ENCODE measurements around the gene GPC2. TPM values are rescaled to one million over a fixed set of nuclear protein-coding genes. Genes with fewer than 3 reads are reported as not detected.

Gene GPC2
- polyA plus RNA-seq, 1 donor (not counting 4 experiments of a cell fraction or from before 2014, with no cell fraction given) = 0.55 TPM

GRCh38 chr7:100171087-100171681 is 6.0 kb downstream of the GPC2 start:
- H3K9me3 ChIP-seq (ENCODE audit: control insufficient read depth, low read depth, low read length) = no peaks in the 10 kb centered on the region
- H3K79me2 ChIP-seq (ENCODE audit: control insufficient read depth, insufficient read depth, low read length) = no peaks in the 10 kb centered on the region
- H3K27me3 ChIP-seq (ENCODE audit: control insufficient read depth, extremely low read depth, insufficient read depth, low read length) = peaks cover 14% of the 10 kb centered on the region
- no peak overlapping the region for H3K27ac ChIP-seq (ENCODE audit: control insufficient read depth, insufficient read depth, low read length)
- no peak overlapping the region for H3K9ac ChIP-seq (ENCODE audit: control insufficient read depth, extremely low read depth, insufficient read depth, low read length)
- peak overlapping the region; percentile 42 for H3K4me2 ChIP-seq (ENCODE audit: control insufficient read depth, extremely low read depth, insufficient read depth, low read depth, low read length)
- peaks cover 15% of the 10 kb centered on the region for H3K4me1 ChIP-seq (ENCODE audit: control insufficient read depth, extremely low read depth, insufficient read depth, low read length)
- peak overlapping the region; percentile 19 to 39 (median 35) for H3K4me3 ChIP-seq (ENCODE audit: control insufficient read depth in 2 of 3, extremely low read depth in 1 of 3, insufficient read depth in 2 of 3, low read depth in 1 of 3, low read length in 3 of 3)
- no peak for TF ChIP-seq CTCF (optimal IDR thresholded peaks at IDR 0.05 in 1 of 3, IDR thresholded peaks at IDR 0.05 in 1 of 3, conservative IDR thresholded peaks at IDR 0.05 in 1 of 3; ENCODE audit: extremely low read depth in 1 of 3, insufficient read depth in 2 of 3, low read length in 3 of 3)
- no peak for TF ChIP-seq EZH2 (IDR thresholded peaks at IDR 0.05; ENCODE audit: low read length)
- peak overlapping the region; percentile 6 for H2AFZ ChIP-seq (ENCODE audit: control insufficient read depth, low read length)
- no peak for DNase-seq (ENCODE audit: low read depth, low spot score)
- dilution Hi-C loops (cut with MboI; ENCODE audit: extremely low pct_ligation_motif_present, low sequenced_read_pairs) = no loop called here
- no peaks in the 10 kb centered on the region for H4K20me1 ChIP-seq (ENCODE audit: control insufficient read depth, extremely low read depth, insufficient read depth, low read length)
- no peaks in the 10 kb centered on the region for H3K9me1 ChIP-seq (ENCODE audit: control insufficient read depth, extremely low read depth, insufficient read depth, low read length)
- no peaks in the 10 kb centered on the region for H3K36me3 ChIP-seq (ENCODE audit: control insufficient read depth in 2 of 2, extremely low read depth in 1 of 2, insufficient read depth in 2 of 2, low read length in 2 of 2)
- FAIRE-seq = no peak

- dilution Hi-C loops (cut with MboI; ENCODE audit: extremely low pct_ligation_motif_present, low sequenced_read_pairs) = no loop called here
- no peak for DNase-seq (ENCODE audit: low read depth, low spot score)
- FAIRE-seq = no peak
Measured at GRCh38 chr7:100170101-100170897, 6.9 kb downstream of the GPC2 start.

More at GRCh38 chr7:100170101-100170897, 6.9 kb downstream of the GPC2 start:
- Histone ChIP-seq H3K9ac (ENCODE audit: control insufficient read depth, extremely low read depth, insufficient read depth, low read length) (no peak overlapping the region), H3K4me3 (ENCODE audit: control insufficient read depth in 2 of 3, extremely low read depth in 1 of 3, insufficient read depth in 2 of 3, low read depth in 1 of 3, low read length in 3 of 3) (peak overlapping the region in 1 of 3 experiments; percentile 39), H4K20me1 (ENCODE audit: control insufficient read depth, extremely low read depth, insufficient read depth, low read length) (no peaks in the 10 kb centered on the region), H3K9me1 (ENCODE audit: control insufficient read depth, extremely low read depth, insufficient read depth, low read length) (no peaks in the 10 kb centered on the region), H3K4me2 (ENCODE audit: control insufficient read depth, extremely low read depth, insufficient read depth, low read depth, low read length) (no peak overlapping the region), H3K36me3 (ENCODE audit: control insufficient read depth in 2 of 2, extremely low read depth in 1 of 2, insufficient read depth in 2 of 2, low read length in 2 of 2) (no peaks in the 10 kb centered on the region), H3K9me3 (ENCODE audit: control insufficient read depth, low read depth, low read length) (no peaks in the 10 kb centered on the region), H3K79me2 (ENCODE audit: control insufficient read depth, insufficient read depth, low read length) (no peaks in the 10 kb centered on the region), H3K27ac (ENCODE audit: control insufficient read depth, insufficient read depth, low read length) (no peak overlapping the region), H2AFZ (ENCODE audit: control insufficient read depth, low read length) (no peak overlapping the region), H3K4me1 (ENCODE audit: control insufficient read depth, extremely low read depth, insufficient read depth, low read length) (peaks cover 15% of the 10 kb centered on the region), H3K27me3 (ENCODE audit: control insufficient read depth, extremely low read depth, insufficient read depth, low read length) (peaks cover 14% of the 10 kb centered on the region)
- no peak for TF ChIP-seq CTCF (optimal IDR thresholded peaks at IDR 0.05 in 1 of 3, IDR thresholded peaks at IDR 0.05 in 1 of 3, conservative IDR thresholded peaks at IDR 0.05 in 1 of 3; ENCODE audit: extremely low read depth in 1 of 3, insufficient read depth in 2 of 3, low read length in 3 of 3)
- no peak for TF ChIP-seq EZH2 (IDR thresholded peaks at IDR 0.05; ENCODE audit: low read length)
